NCI-H2196 (cell line): ENCODE results near the gene TUBB4B.

Experiments used
- DNase-seq: peaks from one replicate; lab custom pipeline; 2025; ENCODE audit not compliant: unreplicated experiment; lab: John Stamatoyannopoulos, UW

Gene TUBB4B

DNA sequence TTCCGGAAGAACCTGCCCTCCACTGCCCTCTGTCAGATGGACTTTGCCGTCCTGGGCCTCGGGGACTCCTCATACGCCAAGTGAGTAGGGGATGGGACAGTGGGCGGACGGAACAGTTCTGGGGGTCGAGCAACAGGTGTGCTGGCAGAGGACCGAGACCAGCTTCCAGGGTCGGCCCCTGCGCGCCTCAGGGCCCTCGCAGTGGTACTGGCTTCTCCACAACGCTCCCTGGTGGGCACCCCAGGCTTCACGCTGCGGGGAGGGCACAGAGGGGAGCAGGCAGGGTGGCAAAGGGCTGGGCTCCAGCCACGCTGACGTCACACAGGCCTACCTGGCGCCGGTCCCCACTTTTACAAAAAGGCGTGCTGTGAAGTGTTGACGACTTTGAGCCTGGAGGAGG lies 28.6 kb upstream of the TUBB4B start:
- DNase-seq, result no peak

DNA sequence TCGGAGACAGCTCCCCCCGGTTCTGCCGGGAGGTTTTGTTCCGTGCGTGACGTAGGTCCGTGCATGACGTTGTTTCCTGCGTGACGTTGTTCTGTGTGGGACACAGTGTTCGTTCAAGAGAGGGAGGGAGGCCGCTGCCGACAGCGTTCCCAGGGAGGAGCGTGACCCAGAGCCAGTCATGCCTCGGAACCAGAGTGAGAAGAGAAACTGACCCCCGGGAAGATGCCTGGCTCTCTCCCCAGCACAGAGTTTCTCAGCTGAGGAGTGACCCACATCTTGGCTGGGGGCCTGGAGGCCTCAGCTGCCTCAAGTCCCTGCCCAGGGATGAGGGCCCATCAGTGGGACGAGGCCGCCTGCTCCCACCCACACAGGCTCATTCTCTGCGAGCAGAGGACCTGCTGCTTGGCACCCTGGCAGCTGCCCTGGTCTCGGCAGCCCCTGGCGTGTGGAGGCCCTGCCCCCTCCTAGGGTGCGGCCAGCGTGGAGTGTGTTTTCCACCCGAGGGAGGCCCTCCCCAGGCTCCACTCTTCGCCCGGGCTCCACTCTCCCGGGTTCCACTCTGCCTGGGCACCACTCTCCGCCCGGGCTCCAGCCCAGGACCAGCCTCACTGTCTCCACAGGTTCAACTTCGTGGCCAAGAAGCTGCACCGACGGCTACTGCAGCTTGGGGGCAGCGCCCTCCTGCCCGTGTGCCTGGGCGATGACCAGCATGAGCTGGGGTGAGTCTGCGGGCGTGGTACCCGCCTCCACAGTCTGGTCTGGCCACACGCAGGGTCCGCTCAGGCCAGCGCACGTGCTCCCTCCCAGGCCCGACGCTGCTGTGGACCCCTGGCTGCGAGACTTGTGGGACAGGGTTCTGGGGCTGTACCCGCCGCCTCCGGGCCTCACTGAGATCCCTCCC lies 27.7 kb upstream of the TUBB4B start:
- peak; percentile 14 for DNase-seq

DNA sequence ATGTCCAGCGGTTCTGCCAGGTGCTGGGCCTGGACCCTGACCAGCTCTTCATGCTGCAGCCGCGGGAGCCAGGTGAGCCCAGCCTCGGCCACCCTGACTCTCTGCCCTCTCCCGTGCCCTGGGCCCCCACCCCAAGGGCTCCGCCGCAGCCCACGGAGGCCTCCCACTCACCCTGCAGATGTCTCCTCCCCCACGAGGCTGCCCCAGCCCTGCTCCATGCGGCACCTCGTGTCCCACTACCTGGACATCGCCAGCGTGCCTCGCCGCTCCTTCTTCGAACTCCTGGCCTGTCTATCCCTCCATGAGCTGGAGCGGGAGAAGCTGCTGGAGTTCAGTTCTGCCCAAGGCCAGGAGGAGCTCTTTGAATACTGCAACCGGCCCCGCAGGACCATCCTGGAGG lies 26.5 kb upstream of the TUBB4B start:
- no peak for DNase-seq

DNA sequence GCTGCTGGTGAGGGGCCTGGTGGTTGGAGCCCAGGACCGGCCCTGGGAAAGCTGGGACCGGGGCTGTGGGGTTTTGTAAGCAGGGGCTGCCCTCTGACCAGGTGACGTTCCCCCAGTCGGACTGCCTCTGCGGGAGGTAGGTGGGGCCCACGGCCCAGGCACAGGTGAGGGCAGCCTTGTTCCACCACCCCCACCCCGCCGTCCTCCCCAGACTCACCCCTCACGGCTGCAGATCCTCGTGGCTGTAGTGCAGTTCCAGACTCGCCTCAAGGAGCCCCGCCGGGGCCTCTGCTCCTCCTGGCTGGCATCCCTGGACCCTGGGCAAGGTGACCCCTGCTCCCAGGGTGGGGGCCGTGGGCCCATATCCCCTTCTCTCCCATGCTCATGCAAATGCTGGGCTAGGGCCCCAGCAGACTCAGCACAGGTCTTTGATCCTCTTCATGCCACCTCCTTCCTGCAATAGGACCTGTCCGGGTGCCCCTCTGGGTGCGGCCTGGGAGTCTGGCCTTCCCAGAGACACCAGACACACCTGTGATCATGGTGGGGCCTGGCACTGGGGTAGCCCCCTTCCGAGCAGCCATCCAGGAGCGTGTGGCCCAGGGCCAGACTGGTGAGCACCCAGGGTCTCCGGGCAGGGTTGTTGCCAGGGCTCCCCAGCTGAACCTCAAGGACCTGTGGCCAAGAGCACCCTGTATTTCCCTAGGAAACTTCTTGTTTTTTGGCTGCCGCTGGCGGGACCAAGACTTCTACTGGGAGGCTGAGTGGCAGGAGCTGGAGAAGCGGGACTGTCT lies 25.7 kb upstream of the TUBB4B start:
- no peak for DNase-seq

DNA sequence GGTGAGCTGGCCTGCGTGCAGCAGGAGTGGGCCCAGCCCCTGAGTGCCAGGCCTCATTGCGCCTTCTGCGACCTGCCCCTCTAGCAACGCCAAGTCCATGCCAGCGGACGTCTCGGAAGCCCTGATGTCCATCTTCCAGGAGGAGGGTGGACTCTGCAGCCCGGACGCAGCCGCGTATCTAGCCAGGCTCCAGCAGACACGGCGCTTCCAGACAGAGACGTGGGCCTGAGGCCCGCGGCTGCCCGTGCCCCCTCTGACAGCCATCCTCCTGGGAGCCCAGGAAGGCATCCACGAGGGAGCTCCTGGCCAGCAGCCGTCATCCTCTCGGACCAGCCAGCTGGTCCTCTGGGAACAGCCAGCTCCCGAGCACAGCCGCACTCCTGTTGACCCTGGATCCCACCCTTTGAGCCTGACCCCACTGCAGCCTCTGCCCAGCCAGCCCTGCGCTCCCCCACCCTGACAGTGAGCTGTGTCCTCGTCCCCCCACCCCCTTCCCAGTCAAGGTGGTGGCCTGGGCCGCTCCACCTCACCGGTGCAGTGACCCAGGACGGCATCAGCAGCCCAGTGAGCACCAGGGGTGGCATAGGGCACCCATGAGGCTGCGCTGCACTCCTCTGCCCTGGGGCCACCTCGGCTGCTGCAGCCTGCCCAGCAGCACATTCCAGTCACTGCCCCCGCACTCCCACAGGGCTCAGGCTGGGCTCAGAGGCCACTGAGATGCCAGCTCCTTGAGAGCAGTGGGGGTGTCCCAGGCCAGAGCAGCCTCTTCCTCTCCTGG lies 24.7 kb upstream of the TUBB4B start:
- no peak for DNase-seq

DNA sequence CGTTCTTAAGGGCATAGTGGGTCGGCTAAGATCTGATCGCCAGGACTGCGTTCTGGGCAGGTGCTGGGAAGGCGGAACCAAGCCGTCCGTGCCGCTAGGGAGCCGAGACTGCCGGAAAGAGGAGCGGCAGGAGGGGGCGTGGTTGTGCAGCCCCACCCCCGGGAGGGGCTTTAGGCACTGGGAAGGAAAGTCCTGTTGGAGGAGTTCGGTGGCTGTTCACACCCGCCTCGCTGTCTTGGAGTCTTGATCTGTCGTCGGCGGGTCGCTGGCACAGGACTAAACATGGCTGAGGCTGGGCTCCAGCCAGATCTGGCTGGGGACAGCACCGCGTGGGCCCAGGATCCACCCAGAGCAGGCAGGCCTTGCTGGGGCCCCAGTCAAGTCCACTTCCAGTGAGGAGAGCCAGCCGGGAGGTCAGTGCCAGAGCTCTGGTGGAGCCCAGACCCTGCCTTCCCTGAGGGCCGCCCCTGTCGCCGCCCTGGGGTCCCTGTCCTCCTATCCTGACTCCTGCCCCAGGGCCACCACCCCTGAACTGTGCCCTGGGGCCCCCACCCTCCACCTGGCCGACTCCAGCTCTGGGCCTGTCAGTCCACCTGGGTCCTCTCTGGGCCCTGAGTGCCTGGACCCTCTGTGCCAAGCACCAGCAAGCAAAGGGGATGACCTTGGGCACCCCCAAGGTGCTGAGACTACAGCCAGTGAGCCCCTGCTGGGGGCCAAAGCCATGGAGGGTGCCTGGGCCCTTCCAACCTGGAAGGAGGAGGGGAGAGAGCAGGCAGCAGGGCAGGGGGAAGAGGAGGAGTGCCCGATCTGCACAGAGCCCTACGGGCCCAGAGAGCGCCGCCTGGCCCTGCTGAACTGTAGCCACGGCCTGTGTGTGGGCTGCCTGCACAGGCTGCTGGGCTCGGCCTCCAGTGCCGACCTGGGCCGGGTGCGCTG lies 23.5 kb upstream of the TUBB4B start:
- DNase-seq, result peak; percentile 91

DNA sequence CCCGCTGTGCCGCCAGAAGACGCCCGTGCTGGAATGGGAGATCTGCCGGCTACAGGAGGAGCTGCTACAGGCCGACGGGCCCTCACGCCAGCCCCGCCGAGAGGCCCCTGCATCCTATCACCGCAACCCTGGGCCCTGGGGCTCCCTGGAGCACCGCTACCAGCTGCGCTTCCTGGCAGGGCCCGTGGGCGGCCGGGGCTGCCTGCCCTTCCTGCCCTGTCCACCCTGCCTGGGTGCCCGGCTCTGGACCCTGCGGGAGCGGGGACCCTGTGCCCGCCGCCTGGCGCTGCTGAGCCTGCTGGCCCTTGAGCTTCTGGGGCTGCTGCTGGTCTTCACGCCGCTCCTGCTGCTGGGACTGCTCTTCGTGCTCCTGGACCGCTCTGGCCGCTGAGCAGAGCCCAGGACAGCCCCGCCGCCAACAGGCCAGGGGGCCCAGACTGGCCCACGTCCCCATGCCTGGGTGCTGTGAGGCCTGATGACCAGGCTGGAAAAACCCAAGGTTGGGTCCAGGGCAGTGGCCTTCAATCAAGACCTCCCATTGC lies 22.8 kb upstream of the TUBB4B start:
- no peak for DNase-seq

DNA sequence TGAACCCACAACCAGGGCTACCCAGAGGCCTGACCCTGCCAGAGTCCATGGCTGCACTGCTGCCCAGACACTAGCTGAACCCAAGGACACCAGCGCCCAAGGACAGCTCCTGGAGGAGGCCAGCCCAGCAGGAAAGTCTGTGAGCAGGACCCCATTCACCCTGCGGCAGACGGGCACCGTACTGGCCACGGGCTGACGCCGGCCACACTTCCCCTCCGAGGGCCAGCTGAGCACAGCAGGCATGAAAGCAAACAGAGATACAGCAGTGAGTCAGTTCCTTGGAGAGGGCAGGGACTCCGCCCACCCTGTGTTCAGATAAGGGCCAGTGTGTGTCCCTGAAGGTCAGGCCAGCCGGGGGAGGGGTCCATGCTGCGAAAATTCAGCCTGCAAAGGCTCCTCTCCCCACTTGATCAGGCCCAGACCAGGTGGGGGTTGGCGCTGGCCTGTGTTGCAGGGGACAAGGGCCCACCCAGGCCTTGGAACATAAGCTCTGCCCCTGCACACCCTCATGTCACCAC lies 22.3 kb upstream of the TUBB4B start:
- DNase-seq, result peak; percentile 64

DNA sequence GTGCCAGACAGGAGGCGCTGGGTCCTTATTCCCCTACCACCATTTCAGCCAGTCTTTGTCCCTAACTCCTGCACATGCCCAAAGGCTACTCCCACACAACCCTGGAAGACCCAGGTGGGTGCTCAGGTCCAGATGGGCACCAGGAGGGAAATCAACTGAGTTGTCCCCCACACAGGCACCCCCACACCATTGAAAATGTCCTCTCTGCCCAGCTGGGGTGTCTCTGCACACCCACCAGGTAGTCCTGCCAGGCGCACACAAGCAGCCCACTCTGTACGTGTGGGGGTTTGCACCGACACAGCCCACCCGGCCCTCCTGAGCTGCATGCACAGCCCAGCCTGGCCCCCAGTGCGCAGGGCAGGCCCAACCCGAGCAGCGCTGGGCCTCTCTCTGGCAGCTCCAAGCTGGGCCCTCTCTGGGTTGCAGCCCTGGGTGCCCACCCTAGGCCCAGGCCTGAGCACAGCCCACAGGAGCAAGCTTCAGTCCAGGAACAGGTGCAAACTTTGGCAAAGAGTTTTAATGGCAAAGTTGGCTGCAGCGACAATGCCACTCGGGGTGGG lies 21.2 kb upstream of the TUBB4B start:
- DNase-seq, result no peak

DNA sequence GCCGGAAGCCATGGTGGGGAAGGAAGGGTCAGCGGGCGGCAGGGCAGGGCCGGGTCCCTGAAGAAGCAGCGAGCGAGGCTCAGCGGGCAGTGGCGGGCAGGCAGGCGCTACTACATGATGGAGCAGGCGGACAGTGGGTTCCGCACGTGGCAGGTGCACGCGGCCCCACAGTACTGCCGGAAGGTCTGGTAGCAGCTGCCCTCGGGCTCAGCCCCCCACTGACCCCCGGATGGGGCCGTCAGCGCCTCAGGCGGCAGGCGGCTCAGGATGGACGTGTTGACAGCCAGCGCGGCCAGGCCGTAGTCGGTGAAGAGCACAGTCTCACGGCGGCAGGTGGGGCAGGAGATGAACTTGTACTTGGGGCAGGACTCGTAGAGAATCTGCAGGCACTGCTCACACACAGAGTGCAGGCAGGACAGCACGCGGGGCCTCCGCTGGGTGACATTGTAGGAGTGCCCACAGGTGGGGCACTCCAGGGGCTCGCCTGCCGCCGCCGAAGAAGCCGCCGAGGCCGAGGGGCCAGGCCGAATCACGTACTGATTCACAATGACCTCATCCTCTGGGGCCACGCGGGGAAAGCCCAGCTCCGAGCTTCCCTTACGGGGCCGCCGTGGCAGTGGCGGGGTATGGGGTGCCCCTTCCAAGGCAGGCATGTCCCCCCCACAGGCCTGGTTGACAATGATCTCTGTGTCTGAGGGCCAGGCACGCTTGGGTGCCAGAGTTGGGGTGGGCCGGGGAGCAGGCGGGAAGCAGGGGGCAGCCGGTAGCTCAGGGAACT lies 20.6 kb upstream of the TUBB4B start:
- DNase-seq, result no peak

DNA sequence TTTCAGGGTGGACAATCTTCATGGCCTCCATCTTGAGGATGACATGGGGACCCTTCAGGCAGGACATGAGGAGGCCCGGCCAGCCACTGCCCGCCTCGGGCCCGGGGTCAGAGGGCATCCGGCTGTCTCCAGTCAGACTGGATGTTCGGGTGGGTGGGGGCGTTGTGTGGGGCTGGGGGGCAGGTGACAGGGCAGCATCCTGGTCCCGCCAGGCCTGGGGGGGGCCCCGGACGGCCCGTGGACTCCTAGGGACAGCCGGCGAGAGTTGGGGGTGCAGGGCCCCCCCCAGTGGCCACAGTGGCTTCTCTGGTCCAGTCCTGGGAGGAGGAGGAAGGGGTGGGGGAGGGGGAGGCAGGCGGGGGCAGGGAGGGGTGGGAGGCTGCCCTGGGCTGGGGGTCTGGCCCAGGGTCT lies 20.0 kb upstream of the TUBB4B start:
- DNase-seq, result no peak

DNA sequence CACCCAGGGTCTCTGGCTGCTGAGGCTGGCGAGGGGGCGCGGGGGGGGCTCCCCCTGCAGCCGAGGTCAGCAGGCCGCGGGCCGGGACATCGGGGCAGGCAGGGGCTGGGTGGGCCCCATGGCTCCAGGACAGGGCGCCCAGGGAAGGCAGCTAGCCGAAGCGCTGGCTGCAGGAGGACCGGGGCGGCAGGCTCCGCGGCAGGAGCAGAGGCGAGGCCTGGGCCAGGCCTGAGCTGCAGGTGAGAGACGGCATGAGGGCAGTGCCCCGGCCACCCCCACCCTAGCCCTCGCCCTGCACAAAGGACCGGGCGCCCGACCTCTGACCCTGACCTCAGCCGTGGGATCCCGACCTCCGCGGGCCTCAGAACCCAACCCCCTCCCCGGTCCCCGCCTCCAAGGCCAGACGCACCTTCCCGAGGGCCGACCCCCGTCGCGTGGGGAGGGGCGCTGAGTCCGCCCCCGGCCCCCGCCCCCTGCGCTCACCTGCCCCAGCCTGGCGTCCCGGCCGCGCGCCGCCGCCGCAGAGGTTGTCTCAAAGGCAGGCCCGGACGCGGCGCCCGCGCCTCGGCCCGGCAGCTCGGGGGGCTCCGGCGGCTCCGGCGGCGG lies 19.5 kb upstream of the TUBB4B start:
- peak; percentile 52 for DNase-seq

DNA sequence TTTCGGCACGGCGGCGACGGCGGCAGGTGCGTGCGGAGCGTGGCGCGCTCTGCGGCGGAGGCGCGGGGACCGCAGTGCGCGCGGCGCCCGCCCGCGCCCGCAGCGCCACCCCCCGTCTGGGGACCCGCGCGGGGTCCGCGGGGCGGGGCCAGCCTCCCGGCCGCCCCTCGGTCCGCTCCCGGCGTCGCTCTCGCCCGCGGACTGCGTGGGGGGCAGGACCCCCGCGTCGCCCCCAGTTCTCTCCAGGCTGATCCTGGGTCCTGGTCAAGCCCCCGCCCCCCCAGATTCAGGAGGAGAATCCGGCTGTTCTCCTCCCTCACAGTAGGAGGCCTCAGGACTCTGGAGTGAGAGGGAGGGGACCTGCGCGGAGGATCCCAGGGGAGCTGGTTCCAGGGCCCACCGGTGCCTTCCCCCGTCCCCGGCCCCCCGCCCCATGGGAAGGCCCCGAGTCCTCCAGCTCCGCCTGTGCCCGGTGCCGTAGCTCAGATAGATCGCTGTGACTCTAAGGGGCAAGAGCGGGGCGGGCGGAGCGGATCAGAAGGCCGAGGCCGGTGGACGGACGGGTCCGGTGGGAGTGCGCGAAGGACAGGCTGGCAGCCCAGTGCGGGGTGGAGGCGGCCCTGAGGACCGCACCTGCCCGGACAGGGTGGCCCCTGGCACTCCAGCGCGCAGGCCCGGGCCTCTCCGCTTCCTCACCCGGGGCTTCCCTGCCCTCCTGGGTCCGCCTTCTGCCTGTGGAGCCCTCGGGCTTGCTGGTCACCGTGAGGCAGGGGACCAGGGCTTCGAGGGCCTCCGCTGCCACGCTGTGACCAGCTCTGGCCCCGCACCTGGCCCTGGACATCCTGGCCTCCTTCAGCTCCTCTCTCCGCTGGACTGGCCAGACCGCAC lies 18.7 kb upstream of the TUBB4B start, which contains the start of gene RNF208:
TSS of gene RNF208 (minus strand) at position 51 of the 888 bp plus-strand sequence. CDS start 1,028 bp downstream, outside the sequence.
- DNase-seq, result no peak

DNA sequence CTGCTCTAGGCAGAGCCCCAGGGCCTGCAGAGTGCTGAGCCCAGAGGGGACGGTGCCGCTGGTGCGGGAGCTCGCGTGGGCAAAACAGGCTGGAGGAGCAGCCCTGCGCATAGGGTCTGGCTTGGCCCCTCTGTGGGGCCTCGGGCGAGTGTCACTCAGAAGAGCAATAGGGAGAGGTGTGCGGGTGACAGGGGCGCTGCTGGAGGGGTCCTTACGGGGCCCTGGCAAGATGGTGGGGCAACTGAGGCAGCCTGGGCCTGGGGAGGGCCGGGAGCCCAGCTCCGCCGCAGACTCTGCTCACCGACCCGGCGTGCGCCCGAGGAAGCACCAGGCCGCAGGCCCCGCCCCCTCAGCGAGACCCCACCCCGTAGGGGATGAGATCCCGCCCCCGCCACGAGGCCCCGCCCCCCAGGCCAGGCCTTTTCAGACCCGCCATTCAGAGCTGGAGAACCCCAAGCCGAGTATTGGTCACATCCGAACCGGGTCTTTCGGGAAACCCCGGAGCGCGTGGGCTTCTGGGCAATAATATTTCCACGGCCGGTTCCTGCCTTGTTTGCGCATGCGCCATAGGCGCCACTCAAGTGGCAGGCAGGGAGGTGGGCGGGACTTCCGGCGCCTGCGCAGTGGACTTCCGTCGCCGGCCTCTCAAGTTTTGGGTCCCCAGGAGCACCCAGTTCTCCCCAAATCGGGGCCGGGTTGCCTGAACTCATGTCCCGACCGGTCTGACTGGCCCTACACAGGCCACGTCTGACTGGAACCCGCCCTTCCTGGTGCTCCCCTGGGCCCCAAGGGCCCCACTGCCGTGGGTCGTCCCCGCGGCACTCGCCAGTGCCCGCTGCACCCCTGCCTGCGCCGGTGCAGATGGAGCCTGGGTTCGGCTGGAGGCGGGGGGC lies 17.8 kb upstream of the TUBB4B start:
- peak; percentile 97 for DNase-seq

DNA sequence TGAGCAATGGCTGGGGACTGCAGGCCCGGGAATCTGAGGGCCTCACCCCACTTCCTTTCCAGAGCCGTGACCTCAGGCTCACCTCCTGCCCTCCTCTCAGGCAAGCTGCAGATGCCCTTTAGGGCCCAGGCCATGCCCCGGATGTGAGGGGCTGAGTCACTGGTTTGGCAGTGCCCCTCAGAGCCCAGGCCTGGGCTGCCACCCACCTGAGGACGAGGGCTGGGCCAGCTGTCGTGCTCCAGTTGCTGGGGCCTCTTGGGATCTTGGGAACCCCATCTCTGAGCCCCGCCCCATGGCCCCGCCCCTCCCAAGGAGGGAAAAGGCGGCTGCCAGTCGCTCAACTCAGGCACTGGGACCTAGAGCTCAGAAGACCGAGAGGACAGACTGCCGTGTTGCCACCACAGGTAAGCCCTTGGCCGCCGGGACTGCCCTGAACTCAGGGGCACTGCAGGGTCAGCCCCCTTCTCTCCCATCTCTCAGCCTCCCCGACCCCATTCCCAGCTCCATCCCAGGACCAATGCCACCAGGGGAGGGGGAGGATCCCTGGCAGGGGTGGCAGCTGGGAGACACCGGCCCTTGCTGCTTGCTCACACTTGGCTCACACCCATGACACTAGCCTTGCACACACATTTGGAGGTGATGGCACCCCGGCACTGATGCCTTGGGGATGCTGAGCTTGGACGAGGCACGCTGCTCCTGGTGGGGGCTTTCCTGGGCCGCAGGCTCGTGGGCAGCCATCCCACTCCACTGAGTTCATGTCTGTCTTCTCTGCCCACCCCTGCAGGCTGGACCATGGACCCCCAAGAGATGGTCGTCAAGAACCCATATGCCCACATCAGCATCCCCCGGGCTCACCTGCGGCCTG lies 16.0 kb upstream of the TUBB4B start, which contains the start of gene CYSRT1:
TSS of gene CYSRT1 (plus strand) at position 345 of the 865 bp plus-strand sequence. CDS start at position 793, 448 bp downstream.
- DNase-seq, result no peak
